HG02763 (cell line): ENCODE results near the gene VAV2.

Experiments used
- ATAC-seq: cut with Tn5 transposase; IDR thresholded peaks from one replicate; pipeline ENCODE4 v1.9.1; 2021; ENCODE audit warnings: mild to moderate bottlenecking, moderate library complexity; ENCODE audit not compliant: unreplicated experiment

Gene VAV2

DNA sequence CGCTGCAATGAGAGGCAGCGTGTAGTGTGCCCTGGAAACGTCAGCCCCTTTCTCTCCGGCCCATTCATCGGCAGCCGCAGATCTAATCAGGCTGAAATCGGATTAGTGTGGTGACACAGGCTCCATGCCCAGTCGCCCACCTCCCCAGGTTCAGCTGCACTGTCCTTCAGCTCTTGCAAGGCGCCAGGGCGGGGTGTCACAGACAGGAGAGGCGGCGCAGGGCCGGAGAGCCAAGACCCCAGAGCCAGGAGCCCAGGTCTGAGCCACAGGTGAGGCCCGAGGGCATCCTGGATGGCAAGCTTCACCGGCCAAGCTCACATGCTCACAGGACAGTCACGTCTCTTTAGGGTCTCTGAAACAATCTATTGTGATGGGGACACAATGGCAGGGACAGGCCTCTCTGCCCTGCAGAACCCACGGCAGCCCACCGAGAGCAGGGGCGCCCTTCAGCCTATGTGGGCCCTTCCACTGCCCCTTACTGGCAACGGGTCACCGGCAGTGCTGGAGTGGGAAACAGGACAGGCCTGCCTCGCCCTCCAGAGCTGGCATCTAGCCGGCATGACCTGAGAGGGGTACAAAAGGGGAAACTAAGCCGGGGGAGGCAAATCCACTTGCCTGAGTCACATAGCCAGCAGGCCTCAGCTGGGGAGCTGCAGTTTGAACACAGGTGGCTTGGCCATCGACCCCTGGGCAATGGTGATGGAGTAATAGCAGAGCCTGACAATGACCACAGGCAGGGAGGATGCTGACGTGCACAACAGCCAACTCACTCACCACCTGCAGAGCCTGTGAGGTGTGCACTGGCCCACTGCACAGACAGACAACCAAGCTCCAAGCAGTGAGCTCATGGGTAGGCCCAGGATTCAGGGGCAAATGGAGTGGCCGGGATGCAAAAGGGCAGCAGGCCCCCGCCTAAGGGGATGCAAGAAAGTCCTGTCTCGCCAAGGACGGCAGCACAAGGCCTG lies 48.1 kb downstream of the VAV2 start:
- ATAC-seq = no peak

DNA sequence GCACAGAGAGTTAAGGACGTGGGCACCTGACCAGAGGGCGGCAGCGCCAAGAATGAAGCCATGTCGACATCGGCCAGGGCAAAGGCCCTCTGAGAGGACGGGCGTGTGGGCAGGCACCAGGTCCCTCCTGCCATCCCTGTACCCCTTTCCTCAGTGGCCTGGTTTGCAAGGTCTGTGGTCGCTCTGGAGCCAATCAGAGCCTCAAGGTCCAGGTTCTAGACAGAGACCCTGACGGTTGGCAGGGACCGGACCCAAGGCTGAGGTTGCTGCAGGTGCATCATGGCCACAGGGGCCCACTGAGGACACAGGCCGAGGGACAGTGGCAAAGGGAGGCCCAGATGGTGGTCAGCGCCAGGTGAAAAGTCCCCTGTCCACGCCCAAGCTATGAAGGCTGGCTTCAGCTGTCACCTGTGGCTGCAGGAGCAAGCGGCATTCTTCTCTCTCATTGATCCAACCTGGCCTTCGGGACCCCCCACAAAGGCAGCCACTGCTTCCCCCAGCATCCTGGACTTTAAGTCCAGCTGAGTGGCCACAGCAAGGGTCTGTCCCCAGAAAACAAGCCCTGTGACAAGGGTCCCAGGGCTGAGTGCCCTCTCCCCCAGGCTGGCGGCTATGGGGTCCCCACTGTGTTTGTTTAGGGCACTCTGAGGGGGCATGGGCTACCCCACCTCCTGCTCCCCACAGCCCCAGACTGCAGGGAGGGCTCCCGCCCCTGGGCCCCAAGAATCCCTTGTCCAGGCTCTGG lies 48.9 kb downstream of the VAV2 start:
- ATAC-seq = no peak

DNA sequence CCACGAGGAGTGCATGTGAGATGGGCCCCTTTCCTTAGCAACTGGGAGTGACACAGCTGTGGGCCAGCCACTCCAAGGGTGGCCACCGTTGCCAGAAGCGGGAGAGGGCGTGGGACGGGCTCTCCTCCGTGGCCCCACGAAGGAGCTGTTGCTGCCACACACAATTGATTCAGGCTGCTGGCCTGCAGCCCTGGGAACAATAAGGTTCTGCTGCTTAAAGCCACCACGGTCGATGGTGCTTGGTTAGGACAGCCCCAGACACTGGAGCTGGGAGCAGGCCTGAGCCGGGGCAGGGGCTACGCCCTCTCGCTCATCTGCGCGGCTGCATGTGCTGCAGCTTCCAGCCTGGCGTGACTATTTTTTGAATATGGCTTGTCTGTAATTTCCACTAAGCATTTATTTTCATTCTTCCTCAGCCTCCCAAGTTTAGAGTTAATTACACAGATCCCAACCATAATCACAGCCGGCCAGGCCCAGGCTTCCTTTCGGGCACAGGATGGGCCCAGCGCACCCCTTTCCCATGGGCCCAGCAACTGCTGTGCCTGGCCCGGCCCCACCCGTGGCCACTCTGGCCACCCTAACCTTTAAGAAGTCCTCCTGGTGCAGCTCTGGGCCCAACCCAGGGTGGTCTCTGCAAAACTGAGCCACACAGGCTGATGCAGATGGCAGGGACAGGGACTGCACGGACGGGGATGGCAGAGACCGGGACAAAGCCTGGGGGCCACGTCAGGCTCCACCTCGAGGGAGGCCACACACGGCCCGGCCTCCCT lies 49.7 kb downstream of the VAV2 start:
- no peak for ATAC-seq

DNA sequence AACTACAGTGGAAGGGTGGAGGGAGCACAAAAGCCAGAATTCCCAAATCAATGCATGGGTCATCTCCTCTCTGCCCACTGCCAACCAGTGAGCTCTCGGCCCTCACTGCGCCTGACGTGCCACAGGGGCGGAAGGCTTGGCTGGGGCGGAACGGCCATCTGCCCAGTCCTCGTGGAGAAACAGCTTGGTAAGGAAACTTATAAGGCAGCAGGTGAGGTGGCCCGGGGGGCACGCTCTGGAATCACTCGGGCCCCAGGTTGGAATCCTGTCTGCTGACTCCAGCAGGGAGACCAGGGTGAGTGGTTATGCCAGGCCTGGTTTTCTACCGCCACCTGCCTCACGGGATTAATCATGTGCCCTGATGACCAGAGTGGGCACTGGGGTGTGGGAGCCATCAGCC lies 52.3 kb downstream of the VAV2 start:
- ATAC-seq = no peak

DNA sequence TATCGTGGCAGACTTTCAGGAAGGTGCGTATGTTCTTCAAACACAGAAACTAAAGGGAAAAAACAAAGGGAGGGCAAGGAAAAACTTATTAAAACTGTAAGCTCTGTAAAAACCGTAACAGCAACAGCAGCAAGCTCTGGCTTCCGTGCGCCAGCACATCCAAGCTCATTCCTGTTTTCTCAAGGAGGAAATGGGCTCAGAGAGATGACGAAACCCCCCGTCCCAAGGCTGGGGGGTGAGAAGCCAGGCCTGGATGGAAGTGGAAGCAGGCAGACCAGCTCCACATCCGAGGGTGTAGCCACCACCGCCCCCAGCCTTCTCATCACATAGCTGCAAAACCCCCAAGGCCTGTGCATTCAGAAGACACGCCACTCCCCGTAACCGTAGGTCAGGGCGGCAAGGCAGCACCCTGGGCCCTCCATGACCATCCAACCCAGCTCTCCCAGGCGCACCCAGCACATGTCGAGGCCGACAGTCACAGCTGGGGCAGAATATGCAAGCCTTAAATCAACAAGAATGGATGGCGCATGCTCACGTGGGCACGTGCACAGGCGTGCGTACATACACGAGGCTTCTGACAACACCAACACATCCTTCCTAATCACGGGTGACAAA lies 52.8 kb downstream of the VAV2 start:
- no peak for ATAC-seq

DNA sequence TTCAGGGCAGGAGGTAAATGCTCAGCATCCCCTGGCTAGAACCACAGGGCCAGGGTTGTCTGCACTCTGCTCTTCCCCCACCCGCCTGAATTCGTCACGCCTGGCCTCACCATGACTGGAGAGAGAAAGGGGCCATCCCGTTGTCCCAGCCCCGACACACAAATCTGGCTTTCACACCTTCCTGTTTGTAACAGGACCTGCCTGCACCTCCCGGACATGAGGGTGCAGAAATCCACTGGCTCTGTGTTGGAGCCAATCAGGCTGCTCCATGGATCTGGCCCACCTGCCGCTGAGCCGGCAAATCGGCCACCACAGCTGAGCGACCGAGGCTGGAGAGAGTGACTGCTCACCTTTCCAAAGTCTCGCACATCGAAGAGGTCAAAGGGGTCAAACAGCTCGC lies 53.4 kb downstream of the VAV2 start:
- no peak for ATAC-seq

DNA sequence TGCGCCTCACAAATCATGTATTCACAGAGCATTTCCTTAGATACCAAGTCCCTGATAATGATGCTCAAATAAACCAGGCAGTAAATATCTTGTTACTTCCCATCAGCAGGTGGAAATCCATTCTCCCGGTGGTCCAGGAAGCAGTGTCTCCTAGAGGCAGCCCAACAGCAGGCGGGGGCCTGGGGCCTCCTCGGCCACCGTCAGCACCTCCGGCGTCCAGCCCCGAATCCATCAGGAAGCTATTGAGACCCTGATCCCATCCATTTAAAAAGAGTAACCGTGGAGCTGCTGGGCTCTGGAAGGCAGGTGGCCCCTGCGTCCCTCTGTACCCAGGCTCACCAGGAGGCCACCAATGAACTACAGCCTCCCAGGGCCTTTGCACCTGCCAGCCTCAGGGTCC lies 54.0 kb downstream of the VAV2 start:
- ATAC-seq = no peak

DNA sequence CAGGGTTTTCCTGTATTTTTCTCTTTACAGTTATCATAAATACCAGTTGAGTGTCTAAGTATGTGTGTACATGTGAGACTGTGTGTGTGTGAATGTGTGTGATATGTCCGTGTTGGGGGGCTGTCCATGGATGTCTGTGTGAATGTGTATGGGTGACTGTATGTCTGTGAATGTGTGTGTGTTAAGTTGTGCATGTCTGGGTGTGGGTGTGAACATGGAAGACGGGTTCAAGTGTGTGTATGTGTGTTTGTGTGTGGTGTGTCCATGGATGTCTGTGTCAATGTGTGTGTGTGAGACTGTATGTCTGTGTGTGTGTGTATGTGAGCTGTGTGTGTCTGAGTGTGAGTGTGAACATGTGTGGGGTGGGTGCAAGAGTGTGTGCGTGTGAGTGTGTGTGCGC lies 55.0 kb downstream of the VAV2 start:
- no peak for ATAC-seq

DNA sequence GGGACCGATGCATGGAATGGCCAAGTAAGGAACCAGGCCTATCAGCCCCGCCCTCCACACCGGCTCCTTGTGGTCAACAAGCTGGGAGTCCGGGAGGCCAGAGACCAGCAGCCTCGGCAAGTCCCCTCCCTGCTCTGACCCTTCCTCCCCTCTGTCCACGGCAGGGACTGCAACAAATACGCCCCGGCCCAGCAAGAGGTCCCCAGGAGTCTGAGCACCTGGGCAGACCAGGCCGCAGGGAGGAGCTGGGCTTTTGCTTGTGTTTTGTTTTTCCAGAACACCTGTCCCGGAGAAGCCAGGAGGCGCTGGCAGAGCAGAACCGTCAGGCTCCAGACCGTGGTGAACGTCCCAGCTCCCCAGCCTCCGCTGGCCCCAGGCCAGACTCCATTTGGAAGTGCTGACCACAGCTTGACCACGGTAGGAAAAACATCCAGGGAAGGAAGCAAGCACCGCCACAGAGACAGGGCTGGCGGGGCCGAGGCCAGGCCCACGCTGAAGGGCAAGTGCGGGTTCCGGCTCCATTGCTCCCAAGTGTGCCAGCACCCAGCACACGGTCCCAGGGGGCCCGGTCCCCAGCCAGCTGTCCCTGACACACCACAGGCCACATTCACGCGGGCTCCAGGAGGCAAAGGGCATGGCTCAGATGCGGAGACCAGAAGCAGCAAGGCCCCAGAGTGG lies 56.7 kb downstream of the VAV2 start:
- no peak for ATAC-seq

DNA sequence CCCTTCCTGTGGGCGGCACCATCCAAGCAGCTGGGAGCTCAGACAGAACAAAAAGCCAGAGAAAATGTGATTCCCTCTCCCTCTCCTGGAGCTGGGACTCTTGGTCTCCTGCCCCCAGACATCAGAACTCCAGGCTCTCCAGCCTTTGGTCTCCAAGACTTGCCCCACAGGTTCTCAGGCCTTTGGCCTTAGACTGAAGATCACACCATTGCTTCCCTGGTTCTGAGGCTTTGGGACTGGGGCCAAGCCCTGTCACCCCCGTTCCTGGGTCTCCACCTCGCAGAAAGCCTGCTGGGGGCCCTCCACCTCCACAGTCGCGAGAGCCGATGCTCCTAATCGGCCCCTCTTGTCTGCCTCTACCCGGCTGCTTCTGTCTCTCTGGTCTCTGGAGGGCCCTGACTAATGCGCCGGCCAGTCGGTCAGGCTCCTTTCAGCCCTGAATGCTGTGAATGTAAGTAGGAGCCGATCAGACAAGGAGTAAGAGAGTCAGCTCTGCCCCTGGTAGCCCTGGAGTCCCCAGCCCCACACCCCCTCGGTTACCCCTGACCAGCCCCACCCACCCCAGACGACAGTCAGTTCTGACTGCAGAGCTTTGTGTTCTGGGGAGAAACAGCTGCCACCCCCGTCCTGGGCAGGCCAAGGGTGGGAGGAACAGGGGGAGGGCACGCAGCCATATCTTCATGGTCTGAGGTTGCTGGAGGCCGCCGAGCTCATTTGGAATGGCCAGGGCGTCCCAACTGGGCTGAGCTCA lies 57.5 kb downstream of the VAV2 start:
- no peak for ATAC-seq

DNA sequence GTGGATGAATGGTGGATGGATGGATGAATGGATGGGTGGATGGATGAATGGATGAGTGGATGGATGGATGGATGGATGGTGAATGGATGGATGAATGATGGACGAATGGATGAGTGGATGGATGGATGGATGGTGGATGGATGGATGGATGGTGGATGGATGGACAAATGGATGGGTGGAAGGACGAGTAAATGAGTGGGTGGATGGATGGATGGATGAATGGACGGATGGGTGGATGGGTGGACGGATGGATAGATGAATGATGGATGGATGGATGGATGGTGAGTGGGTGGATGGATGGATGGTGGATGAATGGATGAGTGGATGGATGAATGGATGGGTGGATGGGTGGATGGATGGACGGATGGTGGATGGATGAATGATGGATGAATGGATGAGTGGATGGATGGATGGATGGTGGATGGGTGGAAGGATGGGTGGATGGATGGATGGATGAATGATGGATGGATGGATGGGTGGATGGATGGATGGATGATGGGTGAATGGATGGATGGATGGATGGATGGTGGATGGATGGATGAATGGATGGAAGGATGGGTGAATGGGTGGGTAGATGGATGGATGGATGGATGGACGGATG lies 58.6 kb downstream of the VAV2 start:
- no peak for ATAC-seq

DNA sequence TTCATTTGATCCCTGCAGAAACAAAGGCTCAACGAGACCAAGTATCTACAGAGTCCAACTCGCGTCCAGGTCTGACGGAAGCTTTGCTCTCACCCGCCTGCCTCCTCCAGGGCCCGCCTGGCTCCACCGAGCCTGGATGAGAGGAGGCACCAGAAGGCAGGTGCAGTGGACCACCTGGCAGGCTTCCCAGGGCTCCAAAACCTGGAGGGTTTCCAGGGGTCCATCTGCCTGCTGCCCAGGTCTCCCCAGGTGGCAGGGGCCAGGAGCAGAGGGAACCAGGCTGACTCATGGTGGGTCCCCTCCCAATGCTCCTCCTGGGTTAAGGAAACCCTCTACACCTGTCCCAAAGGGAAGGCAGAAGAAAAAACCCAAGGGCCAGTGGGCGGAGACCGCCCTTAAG lies 59.5 kb downstream of the VAV2 start:
- ATAC-seq = no peak

DNA sequence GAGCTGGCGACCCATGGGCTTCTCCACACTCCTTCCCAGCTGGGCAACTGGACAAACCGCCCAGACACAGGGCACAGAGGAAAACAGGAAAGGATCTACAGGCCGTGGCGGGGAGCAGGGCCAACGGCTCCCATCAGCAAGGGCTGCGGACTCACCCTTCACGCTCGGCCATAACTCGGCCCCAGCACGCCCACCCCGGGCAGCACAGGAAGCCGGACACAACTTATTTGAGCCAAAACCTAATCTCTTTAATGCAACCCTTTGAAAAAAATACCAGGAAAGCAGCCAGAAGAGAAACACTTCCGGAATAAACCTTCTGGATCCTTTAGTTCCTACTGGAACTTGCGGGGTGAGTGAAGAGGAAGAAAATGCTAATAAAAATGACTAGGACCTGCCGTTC lies 59.9 kb downstream of the VAV2 start:
- no peak for ATAC-seq

DNA sequence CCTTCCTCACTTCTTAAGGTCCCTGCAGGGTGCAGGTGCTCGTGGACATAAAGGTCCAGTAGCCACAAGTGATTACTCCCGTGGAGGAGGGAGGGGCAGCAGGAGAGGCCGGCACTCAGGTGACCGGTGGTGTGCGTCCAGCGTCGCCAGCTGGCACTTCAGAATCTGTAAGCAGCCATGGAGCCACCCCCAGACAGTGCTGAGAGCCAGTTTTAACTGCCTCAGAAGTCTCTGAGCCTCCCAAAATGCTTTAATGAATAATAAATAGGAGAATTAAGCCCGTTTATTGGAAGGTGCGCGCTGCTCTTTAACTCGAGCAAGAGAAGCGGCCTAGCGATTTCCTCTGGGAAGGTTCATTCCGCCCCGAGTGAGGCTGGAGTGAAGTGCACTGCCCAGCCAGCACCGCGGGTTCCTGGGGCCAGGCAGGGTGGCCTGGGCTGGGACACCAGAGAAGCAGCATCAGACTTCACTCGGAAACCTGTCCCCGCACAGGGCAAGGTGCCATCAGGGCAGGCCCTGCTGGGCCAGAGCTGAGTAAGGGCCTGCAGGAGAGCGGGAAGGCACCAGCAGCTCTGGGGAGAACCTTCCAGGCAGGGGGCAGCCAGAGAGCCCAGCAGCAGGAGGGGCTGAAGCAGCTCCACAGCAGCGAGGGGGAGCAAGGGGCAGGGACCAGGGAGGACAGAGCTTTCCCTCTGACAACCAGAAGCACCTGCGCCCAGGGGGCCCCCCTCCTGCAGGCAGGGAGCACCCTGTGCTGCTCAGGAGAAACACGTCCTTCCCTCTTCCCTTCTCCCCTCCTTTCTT lies 61.2 kb downstream of the VAV2 start:
- no peak for ATAC-seq

DNA sequence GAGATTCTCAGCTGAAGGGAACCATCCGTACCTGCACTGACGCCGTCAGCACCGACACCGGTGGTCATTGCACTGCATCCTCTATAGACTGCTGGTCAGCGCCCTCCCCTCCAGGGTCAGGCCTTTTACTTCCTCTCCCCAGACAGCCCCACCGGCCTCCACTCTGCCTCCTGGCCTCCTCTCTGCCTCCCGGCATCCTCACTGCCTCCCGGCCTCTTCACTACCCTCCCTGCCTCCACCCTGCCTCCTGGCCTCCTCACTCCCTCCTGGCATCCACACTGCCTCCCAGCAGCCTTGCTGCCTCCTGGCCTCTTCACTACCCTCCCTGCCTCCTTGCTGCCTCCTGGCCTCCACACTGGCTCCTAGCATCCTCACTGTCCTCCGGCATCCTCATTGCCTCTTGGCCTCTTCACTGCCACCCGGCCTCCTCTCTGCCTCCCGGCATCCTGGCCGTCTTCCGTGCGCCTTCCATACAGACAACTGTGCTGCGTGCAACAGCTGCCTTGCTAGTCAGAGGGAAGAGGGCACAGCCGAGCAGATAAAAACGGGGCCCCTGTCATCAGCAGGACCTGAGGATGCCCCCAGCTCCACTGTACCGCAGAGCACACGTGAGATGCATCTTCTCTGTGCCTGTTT lies 62.0 kb downstream of the VAV2 start:
- ATAC-seq = no peak

DNA sequence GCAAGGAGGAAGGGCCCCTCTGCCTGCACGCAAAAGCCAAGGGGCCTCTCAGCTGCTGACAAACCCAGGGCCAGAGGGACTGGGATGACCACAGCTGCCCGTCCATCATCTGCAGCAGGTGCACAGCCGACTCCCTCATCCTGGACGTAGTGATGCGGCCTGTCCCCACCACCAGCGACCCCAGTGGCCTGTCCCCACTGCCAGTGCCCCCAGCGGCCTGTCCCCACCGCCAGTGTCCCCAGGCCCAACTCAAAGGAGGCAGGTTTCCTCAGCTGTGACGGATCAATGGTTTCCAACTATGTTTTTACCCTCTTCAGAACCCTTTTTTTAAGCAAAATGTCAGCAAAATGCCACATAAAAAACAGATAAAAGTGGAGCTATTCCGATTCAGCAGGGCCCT lies 62.5 kb downstream of the VAV2 start:
- ATAC-seq = no peak

DNA sequence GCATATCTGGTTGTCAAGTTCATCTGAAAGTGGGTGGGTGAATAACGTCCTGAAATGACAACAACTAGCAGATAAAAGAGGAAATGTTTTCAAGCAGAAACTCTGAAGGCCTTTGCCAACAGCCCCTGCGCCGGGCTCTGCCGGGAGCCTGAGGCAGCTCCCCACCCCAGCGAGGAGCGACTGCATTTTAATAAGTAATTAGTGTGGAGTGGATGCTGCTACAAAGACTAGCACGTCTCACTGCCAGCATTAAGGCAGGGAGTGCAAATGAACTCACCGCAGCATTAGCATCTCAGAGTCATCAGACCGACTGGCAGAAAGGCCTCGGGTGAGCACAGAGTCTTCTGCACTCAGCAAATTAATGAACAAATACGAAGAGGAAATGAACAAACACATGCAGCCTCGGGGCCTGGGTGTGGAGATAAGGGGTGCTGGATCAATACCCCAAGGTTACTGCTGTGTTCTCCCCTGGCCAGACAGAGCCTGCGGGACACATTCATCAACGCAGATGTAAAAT lies 63.8 kb downstream of the VAV2 start:
- no peak for ATAC-seq

DNA sequence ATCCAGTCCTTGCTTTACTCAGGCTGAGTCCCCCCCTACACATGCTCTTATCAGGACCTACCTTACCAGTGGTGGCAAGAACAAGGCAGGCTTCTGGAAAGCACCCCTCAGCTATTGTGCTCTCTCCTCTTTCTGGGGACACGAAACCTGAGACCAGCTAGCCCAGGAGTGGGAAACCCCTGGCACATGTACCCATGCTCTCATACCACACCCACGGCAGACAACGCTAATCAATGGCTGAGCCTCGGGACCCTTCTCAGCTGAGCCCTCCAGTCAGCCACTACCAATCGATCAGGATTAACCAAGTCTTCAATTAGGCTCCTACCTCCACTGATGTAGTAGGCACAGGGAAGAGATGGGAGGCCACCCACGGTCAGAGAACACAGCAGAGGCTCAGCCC lies 65.1 kb downstream of the VAV2 start:
- ATAC-seq = no peak
